ENCODE data around the gene LRBA.
A peak's percentile ranks its signal among the peaks of the same experiment; 100 is the strongest.

The LRBA gene

DNA sequence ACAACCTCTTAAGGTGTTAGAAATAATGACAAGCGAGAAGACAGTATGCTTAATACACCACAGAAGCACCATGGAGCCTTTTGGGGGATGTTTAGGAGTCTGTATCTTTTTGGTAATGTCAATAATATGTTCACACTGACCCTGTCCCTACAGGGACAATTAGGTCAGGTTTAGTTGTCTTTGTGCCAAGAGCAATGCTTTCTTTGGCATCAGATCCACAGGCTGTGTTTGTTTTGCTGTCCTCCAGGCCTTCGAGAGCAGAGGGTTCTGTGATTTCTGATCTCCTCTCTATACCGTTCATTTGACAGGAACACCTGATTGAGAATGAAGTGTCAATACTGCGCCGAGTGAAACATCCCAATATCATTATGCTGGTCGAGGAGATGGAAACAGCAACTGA lies 783.1 kb downstream of the LRBA start:
- no peak for DNase-seq (ENCODE audit: low read depth)
- no peak overlapping the region for H3K4me3 ChIP-seq (ENCODE audit: control insufficient read depth, low read depth, low read length)
- TF ChIP-seq, protein P1, sequence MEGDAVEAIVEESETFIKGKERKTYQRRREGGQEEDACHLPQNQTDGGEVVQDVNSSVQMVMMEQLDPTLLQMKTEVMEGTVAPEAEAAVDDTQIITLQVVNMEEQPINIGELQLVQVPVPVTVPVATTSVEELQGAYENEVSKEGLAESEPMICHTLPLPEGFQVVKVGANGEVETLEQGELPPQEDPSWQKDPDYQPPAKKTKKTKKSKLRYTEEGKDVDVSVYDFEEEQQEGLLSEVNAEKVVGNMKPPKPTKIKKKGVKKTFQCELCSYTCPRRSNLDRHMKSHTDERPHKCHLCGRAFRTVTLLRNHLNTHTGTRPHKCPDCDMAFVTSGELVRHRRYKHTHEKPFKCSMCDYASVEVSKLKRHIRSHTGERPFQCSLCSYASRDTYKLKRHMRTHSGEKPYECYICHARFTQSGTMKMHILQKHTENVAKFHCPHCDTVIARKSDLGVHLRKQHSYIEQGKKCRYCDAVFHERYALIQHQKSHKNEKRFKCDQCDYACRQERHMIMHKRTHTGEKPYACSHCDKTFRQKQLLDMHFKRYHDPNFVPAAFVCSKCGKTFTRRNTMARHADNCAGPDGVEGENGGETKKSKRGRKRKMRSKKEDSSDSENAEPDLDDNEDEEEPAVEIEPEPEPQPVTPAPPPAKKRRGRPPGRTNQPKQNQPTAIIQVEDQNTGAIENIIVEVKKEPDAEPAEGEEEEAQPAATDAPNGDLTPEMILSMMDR (IDR thresholded peaks at IDR 0.05; ENCODE audit: control insufficient read depth, insufficient read depth, low read depth, low read length, missing control alignments) = no peak

- TF ChIP-seq, protein P1 (IDR thresholded peaks at IDR 0.05; ENCODE audit: control insufficient read depth, insufficient read depth, low read depth, low read length, missing control alignments) = no peak
- no peak for DNase-seq (ENCODE audit: low read depth)
- H3K4me3 ChIP-seq (ENCODE audit: control insufficient read depth, low read depth, low read length) = no peak overlapping the region
Measured at GRCh38 chr4:150231107-150231770, 783.8 kb downstream of the LRBA start.

DNA sequence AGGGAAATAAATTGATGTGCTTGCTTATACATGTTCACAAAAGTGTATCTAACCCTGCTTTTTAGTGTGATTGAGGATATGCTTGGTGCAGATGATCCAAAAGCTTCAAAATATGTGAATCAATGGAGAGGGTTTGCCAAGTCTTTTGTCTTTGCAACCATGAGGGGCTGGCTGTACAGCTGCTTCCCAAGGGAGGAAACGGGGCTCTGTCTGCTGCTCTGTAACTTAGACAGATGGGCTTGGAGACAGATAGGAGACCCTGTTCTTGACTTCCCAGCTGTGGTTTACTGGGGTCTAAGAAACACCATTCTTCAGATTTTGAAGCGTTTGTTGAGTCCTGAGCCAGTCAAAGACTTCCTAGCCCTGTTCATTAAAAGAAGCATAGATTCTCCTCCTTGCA lies 784.5 kb downstream of the LRBA start:
- H3K4me3 ChIP-seq (ENCODE audit: control insufficient read depth, low read depth, low read length) = no peak overlapping the region
- DNase-seq (ENCODE audit: low read depth) = no peak
- TF ChIP-seq, protein P1 (IDR thresholded peaks at IDR 0.05; ENCODE audit: control insufficient read depth, insufficient read depth, low read depth, low read length, missing control alignments) = no peak

GRCh38 chr4:150229520-150229919 lies 785.6 kb downstream of the LRBA start:
- no peak for DNase-seq (ENCODE audit: low read depth)
- TF ChIP-seq, protein P1 (IDR thresholded peaks at IDR 0.05; ENCODE audit: control insufficient read depth, insufficient read depth, low read depth, low read length, missing control alignments) = no peak
- H3K4me3 ChIP-seq (ENCODE audit: control insufficient read depth, low read depth, low read length) = no peak overlapping the region

DNA sequence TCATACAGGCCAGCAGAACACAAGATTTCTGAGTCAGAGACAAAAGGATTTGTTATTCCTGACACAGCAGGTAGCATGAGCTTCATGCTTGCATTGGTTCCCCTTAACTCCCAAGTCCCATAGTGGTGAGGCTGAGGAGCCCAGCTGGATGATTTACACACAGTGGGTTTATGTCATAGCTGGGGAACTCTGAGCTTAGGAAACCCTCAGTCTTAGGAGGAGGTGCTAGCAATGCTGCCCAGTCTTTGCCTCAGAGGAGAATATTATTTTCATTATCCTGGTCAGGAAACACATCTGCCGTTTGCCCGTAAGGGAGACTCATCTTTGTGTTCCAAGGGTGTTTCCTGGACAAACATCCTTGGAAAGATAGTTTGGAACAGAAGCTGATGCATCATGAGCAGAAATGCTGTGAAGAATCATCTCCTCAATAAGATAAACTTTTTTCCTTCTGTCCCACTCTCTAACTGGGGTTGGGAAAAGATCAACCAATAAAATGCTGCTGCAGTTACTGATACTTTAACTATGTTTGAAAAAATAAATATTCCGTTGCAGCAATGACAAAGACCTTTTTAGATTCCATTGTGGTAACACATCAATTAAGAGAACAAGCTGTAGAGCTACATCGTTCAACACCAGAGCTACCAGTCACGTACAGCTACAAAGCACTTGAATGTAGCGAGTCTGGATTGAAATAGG lies 790.0 kb downstream of the LRBA start:
- H3K4me3 ChIP-seq (ENCODE audit: control insufficient read depth, low read depth, low read length) = no peak overlapping the region

DNA sequence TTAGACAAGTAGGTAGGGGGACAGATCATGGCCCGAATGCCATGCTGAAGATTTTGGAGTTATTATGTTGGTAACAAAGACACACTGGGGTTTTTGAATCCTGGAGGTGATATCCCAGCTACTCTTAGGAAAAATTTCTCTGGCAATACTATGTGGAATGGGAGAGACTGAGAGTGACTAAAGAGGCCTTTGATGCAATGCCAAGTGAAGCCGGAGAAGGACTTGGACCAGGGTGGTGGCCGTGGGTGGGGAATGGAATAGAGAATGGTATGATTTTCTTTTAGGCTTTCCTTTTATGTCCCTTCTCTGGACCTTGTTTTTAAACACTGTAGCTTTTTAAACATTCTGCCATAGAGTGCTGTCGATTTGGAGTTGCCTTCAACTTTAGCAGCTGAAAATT lies 795.2 kb downstream of the LRBA start:
- TF ChIP-seq, protein P1 (IDR thresholded peaks at IDR 0.05; ENCODE audit: control insufficient read depth, insufficient read depth, low read depth, low read length, missing control alignments) = no peak
- no peak overlapping the region for H3K4me3 ChIP-seq (ENCODE audit: control insufficient read depth, low read depth, low read length)
- DNase-seq (ENCODE audit: low read depth) = no peak

More for the DNA sequence above, 790.0 kb downstream of the LRBA start:
- TF ChIP-seq, protein P1 (IDR thresholded peaks at IDR 0.05; ENCODE audit: control insufficient read depth, insufficient read depth, low read depth, low read length, missing control alignments) = no peak
- peak; percentile 95 for DNase-seq (ENCODE audit: low read depth)
